Natural killer cell (primary cell): ENCODE results near the gene SORCS2. TPM values are rescaled to one million over a fixed set of nuclear protein-coding genes. Genes with fewer than 3 reads are reported as not detected.

Experiments used
- ATAC-seq, 3 donors: fragments of 150-1000 bp in 2 of 3; fragments of 200-7000 bp in 1 of 3; cut with Tn5 transposase; 1 replicate in 1 of 3; 2 replicates in 2 of 3; pipeline ENCODE4 v1.10.0; 2021; ENCODE audit warnings: mild to moderate bottlenecking in 2 of 3, moderate library complexity in 2 of 3
- DNase-seq, 2 donors: peaks; one replicate each; pipeline versions ENCODE4 v3.0.0 to v3.0.0-alpha.2; 2013 to 2021; ENCODE audit warnings: mixed read lengths in 1 of 2
- H3K27ac ChIP-seq: one replicate; pipeline ENCODE4 v1.5.1; 2013; ENCODE audit warnings: mild to moderate bottlenecking, low read length
- H3K27me3 ChIP-seq: one replicate; pipeline ENCODE4 v1.6.1; 2013; ENCODE audit warnings: low read length; ENCODE audit not compliant: control insufficient read depth, insufficient read depth
- H3K36me3 ChIP-seq: one replicate; pipeline ENCODE4 v1.6.1; 2013; ENCODE audit warnings: low read length; ENCODE audit not compliant: control insufficient read depth, insufficient read depth
- H3K4me1 ChIP-seq: one replicate; pipeline ENCODE4 v1.6.1; 2013; ENCODE audit warnings: low read length; ENCODE audit not compliant: control insufficient read depth, insufficient read depth
- H3K4me3 ChIP-seq: one replicate; pipeline ENCODE4 v1.5.1; 2013; ENCODE audit warnings: low read length
- H3K9me3 ChIP-seq: one replicate; pipeline ENCODE4 v1.6.1; 2013; ENCODE audit warnings: low read length; ENCODE audit not compliant: control insufficient read depth, insufficient read depth
- H3K27ac Mint-ChIP-seq, 2 donors: one replicate each; pipeline ENCODE4 v1.8.0; 2022; ENCODE audit warnings: mild to moderate bottlenecking in 2 of 2, mixed read lengths in 2 of 2, moderate library complexity in 1 of 2
- H3K27me3 Mint-ChIP-seq, 2 donors: one replicate each; pipeline ENCODE4 v1.8.0; 2022; ENCODE audit warnings: low read depth in 2 of 2, mixed read lengths in 2 of 2
- H3K36me3 Mint-ChIP-seq: one replicate; pipeline ENCODE4 v1.8.0; 2022; ENCODE audit warnings: mixed read lengths
- H3K4me1 Mint-ChIP-seq, 2 donors: one replicate each; pipeline ENCODE4 v1.8.0; 2022; ENCODE audit warnings: mixed read lengths in 2 of 2
- H3K4me3 Mint-ChIP-seq: one replicate; pipeline ENCODE4 v1.8.0; 2022; ENCODE audit warnings: mild to moderate bottlenecking, moderate library complexity, mixed read lengths
- H3K9me3 Mint-ChIP-seq, 2 donors: one replicate each; pipeline ENCODE4 v1.8.0; 2022; ENCODE audit warnings: mixed read lengths in 2 of 2
- WGBS: methylation state at CpG from one replicate; pipeline ENCODE4 v1.1.7; 2013; ENCODE audit warnings: missing lambda C conversion rate; ENCODE audit not compliant: insufficient coverage; 5-methylcytosine and 5-hydroxymethylcytosine counted together
- intact Hi-C: fragments of 100-400 bp; cut with micrococcal nuclease; formaldehyde crosslinking; loops from one replicate; pipeline ENCODE4 v1.14.2; 2022
- total RNA-seq, 4 donors: library from RNA; stranded (reverse); fragments of 120-200 nt in 1 of 4; gene quantifications; one replicate each; pipeline versions ENCODE4 v1.2.3 to v1.2.4, GENCODE V29; 2013 to 2022
- TF ChIP-seq, protein P1 (sequence below): fragments of 200-600 bp; IDR thresholded peaks from one replicate; pipeline ENCODE4 v1.8.0; 2022; ENCODE audit warnings: antibody characterized with exemption

The SORCS2 gene
- total RNA-seq, 3 donors from 2014 or later (not counting 1 experiment from before 2014, with no cell fraction given) = 1.2 to 2.5 (median 1.4) TPM

GRCh38 chr4:7147661-7148310 is 44.6 kb upstream of the SORCS2 start:
- TF ChIP-seq, protein P1, sequence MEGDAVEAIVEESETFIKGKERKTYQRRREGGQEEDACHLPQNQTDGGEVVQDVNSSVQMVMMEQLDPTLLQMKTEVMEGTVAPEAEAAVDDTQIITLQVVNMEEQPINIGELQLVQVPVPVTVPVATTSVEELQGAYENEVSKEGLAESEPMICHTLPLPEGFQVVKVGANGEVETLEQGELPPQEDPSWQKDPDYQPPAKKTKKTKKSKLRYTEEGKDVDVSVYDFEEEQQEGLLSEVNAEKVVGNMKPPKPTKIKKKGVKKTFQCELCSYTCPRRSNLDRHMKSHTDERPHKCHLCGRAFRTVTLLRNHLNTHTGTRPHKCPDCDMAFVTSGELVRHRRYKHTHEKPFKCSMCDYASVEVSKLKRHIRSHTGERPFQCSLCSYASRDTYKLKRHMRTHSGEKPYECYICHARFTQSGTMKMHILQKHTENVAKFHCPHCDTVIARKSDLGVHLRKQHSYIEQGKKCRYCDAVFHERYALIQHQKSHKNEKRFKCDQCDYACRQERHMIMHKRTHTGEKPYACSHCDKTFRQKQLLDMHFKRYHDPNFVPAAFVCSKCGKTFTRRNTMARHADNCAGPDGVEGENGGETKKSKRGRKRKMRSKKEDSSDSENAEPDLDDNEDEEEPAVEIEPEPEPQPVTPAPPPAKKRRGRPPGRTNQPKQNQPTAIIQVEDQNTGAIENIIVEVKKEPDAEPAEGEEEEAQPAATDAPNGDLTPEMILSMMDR = no peak
- Histone ChIP-seq H3K27ac (no peak overlapping the region), H3K27me3 (no peaks in the 10 kb centered on the region), H3K4me1 (no peaks in the 10 kb centered on the region), H3K9me3 (no peaks in the 10 kb centered on the region), H3K36me3 (no peaks in the 10 kb centered on the region), H3K4me3 (no peak overlapping the region)
- intact Hi-C loops = no loop called here
- Mint-ChIP-seq H3K4me1 (peaks cover 0 to 7% of the 10 kb centered on the region in 2 donors), H3K9me3 (no peaks in the 10 kb centered on the region), H3K4me3 (no peak overlapping the region), H3K27me3 (peaks cover 9 to 11% of the 10 kb centered on the region in 2 donors), H3K27ac (no peak overlapping the region), H3K36me3 (no peaks in the 10 kb centered on the region)
- ATAC-seq = no peak
- 76% methylated on average over 10 of the region's 10 CpGs for WGBS
- no peak for DNase-seq

DNA sequence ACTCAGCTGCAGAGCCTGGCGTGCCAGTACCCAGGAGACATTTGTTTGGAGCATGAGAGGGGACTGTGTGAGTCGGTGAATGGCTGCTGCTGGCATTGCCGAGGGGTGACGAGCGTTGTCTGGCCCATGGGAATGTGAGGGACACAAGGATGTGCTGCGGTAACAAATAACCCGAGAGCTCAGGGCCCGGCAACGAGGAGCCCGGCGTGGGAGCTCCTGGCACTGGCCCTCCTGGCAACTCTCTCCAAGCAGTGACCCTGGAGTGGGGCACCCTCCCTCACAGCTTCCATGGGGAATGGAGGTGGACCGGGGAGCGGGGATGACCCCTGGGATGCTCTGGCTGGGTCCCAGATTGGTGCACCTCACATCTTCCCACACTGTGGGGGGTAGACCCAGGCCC is 44.0 kb upstream of the SORCS2 start:
- Histone ChIP-seq H3K36me3 (no peaks in the 10 kb centered on the region), H3K9me3 (no peaks in the 10 kb centered on the region), H3K4me3 (no peak overlapping the region), H3K27ac (no peak overlapping the region), H3K27me3 (no peaks in the 10 kb centered on the region), H3K4me1 (no peaks in the 10 kb centered on the region)
- Mint-ChIP-seq H3K36me3 (no peaks in the 10 kb centered on the region), H3K9me3 (no peaks in the 10 kb centered on the region), H3K27me3 (peaks cover 3 to 9% of the 10 kb centered on the region in 2 donors), H3K27ac (no peak overlapping the region), H3K4me1 (peaks cover 0 to 7% of the 10 kb centered on the region in 2 donors), H3K4me3 (no peak overlapping the region)
- DNase-seq = no peak
- TF ChIP-seq, protein P1 = no peak
- ATAC-seq = no peak
- intact Hi-C loops = no loop called here
- WGBS = 87% methylated on average over 13 of the region's 13 CpGs

- Mint-ChIP-seq H3K27me3 (peaks cover 0 to 13% of the 10 kb centered on the region in 2 donors), H3K4me1 (peaks cover 0 to 7% of the 10 kb centered on the region in 2 donors), H3K9me3 (no peaks in the 10 kb centered on the region), H3K27ac (no peak overlapping the region), H3K36me3 (no peaks in the 10 kb centered on the region), H3K4me3 (no peak overlapping the region)
- DNase-seq (no peak), ATAC-seq (no peak)
- Histone ChIP-seq H3K27ac (no peak overlapping the region), H3K4me3 (no peak overlapping the region), H3K4me1 (no peaks in the 10 kb centered on the region), H3K27me3 (no peaks in the 10 kb centered on the region), H3K9me3 (no peaks in the 10 kb centered on the region), H3K36me3 (no peaks in the 10 kb centered on the region)
- 82% methylated on average over 20 of the region's 20 CpGs for WGBS
- intact Hi-C loops = no loop called here
- TF ChIP-seq, protein P1 = no peak
These were observed 42.2 kb upstream of the SORCS2 start for GRCh38 chr4:7150036-7150635.
